Inflammatory macrophage (primary cell): ENCODE measurements around the gene SIRPB1.
"Not testable (repeated sequence)": the region's sequence is repeated elsewhere in the genome, so short reads cannot be mapped to it uniquely, and the experiment has no call there.

ENCODE experiments used
- DNase-seq, 2 donors: peaks; one replicate each; pipeline ENCODE4 v3.0.0-alpha.2; 2020 to 2022

SIRPB1 gene

DNA sequence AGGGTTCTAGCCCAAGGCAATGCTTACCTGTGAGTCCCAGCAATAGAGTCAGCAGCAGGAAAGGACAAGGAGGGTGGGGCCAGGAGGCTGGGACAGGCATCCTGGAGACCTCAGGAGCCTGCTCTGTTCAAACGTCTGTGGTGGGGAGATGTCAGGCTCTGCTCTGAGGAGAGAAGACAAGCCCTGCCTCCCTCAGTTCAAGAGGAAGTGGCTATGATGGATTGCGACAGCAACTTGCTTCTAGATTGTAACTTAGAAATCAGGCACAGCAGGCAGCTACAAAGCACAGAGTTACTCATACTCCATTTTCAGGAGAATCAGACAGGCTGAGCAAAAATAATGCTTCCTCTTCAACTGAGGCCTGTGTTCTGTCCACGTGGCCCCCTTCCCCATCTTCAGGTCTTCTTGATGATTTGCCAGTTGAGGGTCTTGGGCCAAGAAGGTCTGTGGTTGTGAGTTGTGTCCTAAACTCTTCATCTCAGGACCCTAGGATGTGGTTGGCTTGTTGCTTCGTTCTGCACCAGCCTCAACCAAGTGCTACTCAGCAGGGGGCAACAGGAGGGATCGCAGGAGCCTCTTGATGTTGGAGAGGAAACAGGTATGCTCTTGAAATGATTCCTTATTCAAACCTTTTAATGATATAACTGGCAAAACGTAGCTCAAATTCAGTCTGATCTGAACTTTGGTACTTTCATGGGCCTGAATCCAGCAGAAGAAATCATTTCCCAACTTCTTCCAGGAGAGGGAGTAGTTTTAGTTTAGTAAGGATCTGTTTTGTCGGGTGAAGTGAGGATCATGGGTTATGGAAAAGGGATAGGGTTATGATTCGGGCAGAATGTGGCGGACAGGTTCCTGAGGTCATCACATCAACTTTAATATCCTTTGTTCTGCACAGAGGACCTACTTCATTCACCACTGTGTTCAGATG lies 31.0 kb downstream of the SIRPB1 start:
- DNase-seq = no peak

DNA sequence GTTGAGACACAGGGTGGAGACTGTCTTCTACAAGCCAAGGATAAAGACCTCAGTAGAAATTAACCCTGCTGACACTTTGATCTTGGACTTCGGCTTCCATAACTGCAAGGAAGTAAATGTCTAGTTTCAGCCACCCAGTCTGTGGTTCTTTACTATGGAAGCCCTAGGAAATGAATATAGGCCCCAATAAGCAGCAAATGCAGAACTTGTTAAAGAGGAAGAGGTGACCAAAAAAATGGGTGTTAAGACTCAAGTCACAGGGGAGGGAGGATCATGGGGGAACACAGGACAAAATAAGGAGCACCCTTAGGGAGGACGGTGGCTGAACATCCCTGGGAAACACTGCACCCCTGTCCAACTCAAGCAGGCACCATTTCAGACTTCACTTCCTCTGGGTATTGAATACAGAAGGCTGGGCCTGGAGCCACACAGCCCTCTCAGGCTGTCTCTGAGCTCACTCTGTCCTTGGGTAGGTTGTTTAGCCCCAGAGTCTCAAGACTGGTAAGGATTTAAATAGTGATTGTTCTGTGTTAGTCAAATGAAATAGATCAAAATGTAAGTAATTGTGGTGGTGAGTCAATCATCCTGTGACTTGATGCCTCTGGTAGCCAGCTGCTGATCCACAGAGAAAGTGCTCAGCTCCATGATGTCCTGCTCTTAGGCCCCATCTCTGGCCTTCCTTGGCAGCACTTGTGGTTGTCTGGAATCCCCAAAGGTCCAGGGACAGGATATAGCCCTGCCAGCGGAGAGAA lies 31.9 kb downstream of the SIRPB1 start:
- no peak for DNase-seq

DNA sequence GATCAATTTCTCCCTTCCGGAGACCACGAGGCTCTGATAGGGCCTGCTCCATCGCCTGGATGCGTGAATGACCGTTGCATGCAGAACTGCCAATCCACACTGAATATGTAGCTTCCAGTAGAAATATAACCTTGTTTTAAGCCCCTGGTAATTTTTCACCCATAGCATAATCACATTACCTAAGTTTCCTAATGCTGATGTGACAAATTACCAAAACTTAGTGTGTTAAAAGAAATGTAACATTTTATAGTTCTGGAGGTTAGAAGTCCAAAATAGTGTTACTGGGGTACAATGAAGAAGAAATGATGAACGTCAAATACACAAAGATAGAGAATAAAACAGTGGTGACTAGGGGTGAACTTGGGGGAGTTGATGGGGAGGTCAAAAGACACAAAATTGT lies 40.3 kb downstream of the SIRPB1 start:
- DNase-seq = no peak

DNA sequence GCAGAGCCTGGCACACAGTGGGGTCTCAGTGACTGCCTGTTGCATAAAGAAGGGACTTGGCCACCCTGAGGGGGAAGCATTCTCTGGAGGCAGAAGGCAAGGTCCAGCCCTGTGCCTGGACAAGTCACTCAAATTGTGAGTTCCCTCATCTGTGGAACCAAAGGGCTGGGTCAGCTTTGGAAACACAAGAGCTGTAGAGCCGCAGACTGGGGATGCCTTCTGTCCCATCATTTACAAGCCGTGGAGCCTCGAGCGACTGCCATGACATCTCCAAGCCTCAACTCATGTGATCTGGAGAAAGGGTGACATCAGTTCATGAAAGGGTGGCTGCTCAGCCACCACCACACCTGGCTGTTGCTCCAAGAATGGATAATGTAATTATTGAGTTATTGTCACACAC lies 41.9 kb downstream of the SIRPB1 start:
- DNase-seq = no peak

DNA sequence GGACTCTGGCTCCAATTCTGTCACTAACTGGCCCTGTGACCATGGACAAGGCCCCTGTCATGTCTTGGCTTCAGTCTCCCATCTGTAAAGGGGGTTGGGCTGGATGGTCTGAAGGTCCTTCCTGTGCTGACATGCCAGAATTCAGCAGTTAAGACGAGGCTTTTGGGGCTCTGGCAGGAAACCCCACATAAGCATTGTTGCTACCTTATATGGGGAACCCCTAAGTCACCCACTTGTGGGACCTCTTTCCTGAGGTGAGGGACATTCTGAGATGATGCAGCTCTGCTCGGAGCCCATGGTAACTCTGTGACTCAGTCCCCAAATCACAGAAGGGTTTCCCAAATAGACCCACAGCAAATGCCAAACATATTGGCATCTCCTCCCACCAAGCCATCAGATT lies 42.5 kb downstream of the SIRPB1 start:
- DNase-seq = not testable (repeated sequence)

DNA sequence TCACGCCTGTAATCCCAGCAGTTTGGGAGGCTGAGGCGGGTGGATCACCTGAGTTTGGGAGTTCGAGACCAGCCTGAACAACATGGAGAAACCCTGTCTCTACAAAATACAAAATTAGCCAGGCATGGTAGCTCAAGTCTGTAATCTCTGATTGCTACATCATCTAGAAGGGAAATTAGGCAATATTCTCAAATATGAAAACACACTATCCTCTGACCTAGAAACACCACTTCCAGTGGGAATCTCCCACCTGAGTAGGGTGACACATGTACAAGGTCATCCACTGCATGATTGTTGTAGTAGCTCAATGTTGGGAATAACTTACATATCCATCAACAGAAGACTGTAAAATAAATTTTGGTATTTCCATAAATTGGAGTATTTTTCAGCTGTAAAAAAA lies 43.2 kb downstream of the SIRPB1 start:
- peak; percentile 38 to 53 for DNase-seq

DNA sequence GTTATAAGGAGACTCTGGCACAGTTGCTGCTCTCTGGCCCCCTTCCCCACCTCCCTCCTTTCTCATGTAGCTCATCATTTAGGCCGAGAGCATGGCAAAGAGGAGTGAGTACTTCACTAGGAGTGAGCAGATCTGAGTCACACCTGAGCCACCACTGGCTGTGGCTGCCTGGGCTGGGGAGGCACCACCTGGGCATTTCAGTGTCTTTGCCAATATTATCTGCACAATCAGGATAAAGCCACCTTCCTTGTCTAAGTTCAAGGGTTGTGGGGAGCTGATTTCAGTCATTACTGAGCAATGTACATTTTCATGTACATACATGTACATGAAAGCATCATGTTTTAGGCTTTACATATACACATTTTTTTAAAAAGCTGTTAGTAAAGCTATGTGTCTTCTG lies 43.8 kb downstream of the SIRPB1 start:
- DNase-seq = not testable (repeated sequence)

DNA sequence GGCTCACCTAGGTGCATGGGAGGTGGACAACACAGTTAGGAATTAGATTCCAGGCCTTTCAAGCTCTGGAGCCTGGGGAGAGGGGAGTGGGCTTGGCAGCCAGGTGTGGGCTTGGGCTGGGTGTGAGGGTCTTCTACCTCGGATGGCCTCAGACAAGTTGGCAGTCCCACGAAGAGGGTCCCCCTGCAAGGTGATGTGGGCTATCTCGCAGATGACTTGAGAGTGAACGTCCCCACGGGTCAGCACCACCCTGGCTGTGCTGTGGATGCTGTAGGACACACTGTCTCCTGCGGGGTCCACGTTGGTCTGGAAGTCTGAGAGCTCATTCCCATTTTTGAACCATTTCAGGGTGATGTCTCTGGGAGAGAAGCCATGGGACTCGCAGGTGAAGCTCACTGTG lies 48.2 kb downstream of the SIRPB1 start:
- not testable (repeated sequence) for DNase-seq
